Naive thymus-derived CD4-positive, alpha-beta T cell (primary cell): ENCODE results near the gene E2F6. TPM values are rescaled to one million over a fixed set of nuclear protein-coding genes. Genes with fewer than 3 reads are reported as not detected.
A peak's percentile ranks its signal among the peaks of the same experiment; 100 is the strongest.

Experiments
- ATAC-seq: fragments of 150-1000 bp; cut with Tn5 transposase; 2 replicates; pipeline ENCODE4 v1.10.0; 2021; ENCODE audit warnings: mild to moderate bottlenecking, moderate library complexity
- CTCF ChIA-PET: fragments of 350-600 bp; sonication (Branson Sonifier 250); formaldehyde crosslinking; loops from one replicate; lab custom pipeline; 2021; ENCODE audit warnings: antibody characterized with exemption; lab: Charles Lee
- POLR2A ChIA-PET: fragments of 350-600 bp; sonication (Branson Sonifier 250); formaldehyde crosslinking; loops from one replicate; lab custom pipeline; 2021; ENCODE audit warnings: antibody characterized with exemption, inconsistent platforms; lab: Charles Lee
- DNase-seq, 9 donors: peaks; one replicate each; pipeline versions ENCODE4 v3.0.0 to v3.0.0-alpha.2; 2020 to 2022; ENCODE audit warnings: mixed read lengths in 1 of 9
- H3K27ac ChIP-seq: one replicate; pipeline ENCODE4 v1.7.0; 2013; ENCODE audit warnings: mild to moderate bottlenecking, low read depth, low read length, moderate library complexity
- H3K27me3 ChIP-seq, 2 donors: one replicate each; pipeline ENCODE4 v1.7.0; 2013; ENCODE audit warnings: low read length in 2 of 2, mild to moderate bottlenecking in 2 of 2, moderate library complexity in 2 of 2; ENCODE audit not compliant: control insufficient read depth in 2 of 2, insufficient read depth in 2 of 2
- H3K36me3 ChIP-seq, 3 experiments: 1 replicate in 2 of 3; 2 replicates in 1 of 3; pipeline ENCODE4 v1.7.0; 2013; ENCODE audit warnings: low read length in 3 of 3, mild to moderate bottlenecking in 3 of 3, moderate library complexity in 1 of 3; ENCODE audit not compliant: insufficient read depth in 3 of 3, control insufficient read depth in 2 of 3
- H3K4me1 ChIP-seq, 2 donors: one replicate each; pipeline ENCODE4 v1.7.0; 2013; ENCODE audit warnings: low read length in 2 of 2, mild to moderate bottlenecking in 2 of 2, moderate library complexity in 1 of 2; ENCODE audit not compliant: control insufficient read depth in 2 of 2, insufficient read depth in 2 of 2
- H3K4me3 ChIP-seq: 2 replicates; pipeline ENCODE4 v1.7.0; 2013; ENCODE audit warnings: mild to moderate bottlenecking, low read length
- H3K9me3 ChIP-seq, 3 experiments: 1 replicate in 2 of 3; 2 replicates in 1 of 3; pipeline ENCODE4 v1.7.0; 2013; ENCODE audit warnings: low read length in 3 of 3; ENCODE audit not compliant: control insufficient read depth in 2 of 3
- H3K27ac Mint-ChIP-seq, 9 donors: one replicate each; pipeline ENCODE4 v1.8.0; 2020 to 2022; ENCODE audit warnings: mixed read lengths in 9 of 9, mild to moderate bottlenecking in 8 of 9, moderate library complexity in 5 of 9, inconsistent platforms in 2 of 9
- H3K27me3 Mint-ChIP-seq, 5 donors: one replicate each; pipeline ENCODE4 v1.8.0; 2021 to 2022; ENCODE audit warnings: mixed read lengths in 5 of 5, mild to moderate bottlenecking in 1 of 5
- H3K36me3 Mint-ChIP-seq, 5 donors: one replicate each; pipeline ENCODE4 v1.8.0; 2020 to 2022; ENCODE audit warnings: mixed read lengths in 5 of 5, mild to moderate bottlenecking in 3 of 5, inconsistent platforms in 1 of 5
- H3K4me1 Mint-ChIP-seq, 7 donors: one replicate each; pipeline ENCODE4 v1.8.0; 2020 to 2022; ENCODE audit warnings: mixed read lengths in 7 of 7, mild to moderate bottlenecking in 3 of 7, inconsistent platforms in 1 of 7
- H3K4me3 Mint-ChIP-seq, 10 donors: one replicate each; pipeline ENCODE4 v1.8.0; 2020 to 2022; ENCODE audit warnings: mild to moderate bottlenecking in 10 of 10, mixed read lengths in 10 of 10, moderate library complexity in 6 of 10, inconsistent platforms in 2 of 10
- H3K9me3 Mint-ChIP-seq, 11 donors: one replicate each; pipeline ENCODE4 v1.8.0; 2020 to 2022; ENCODE audit warnings: mixed read lengths in 11 of 11, mild to moderate bottlenecking in 4 of 11, inconsistent platforms in 1 of 11, moderate library complexity in 1 of 11
- intact Hi-C, 2 donors: fragments of 100-400 bp; cut with micrococcal nuclease; formaldehyde crosslinking; loops; one replicate each; pipeline ENCODE4 v1.15.1; 2023
- polyA plus RNA-seq, 2 donors: library from polyadenylated mRNA; unstranded; fragments of 300-500 nt; fragmentation: Illumina TruSeq; gene quantifications; one replicate each; pipeline ENCODE4 v1.2.3, GENCODE V29; 2021
- total RNA-seq, 6 experiments: library from RNA in 5 of 6; stranded (reverse) in 5 of 6; gene quantifications; 1 replicate in 5 of 6; 2 replicates in 1 of 6; pipeline ENCODE4 v1.2.3 and lab custom pipeline; 2021 to 2026

Gene E2F6, protein sequence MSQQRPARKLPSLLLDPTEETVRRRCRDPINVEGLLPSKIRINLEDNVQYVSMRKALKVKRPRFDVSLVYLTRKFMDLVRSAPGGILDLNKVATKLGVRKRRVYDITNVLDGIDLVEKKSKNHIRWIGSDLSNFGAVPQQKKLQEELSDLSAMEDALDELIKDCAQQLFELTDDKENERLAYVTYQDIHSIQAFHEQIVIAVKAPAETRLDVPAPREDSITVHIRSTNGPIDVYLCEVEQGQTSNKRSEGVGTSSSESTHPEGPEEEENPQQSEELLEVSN
- total RNA-seq (10 to 100 TPM in 2 of 5 experiments, 1 to 10 TPM in 3; 6.2 to 11.6 (median 9.2) TPM), polyA plus RNA-seq (1 to 10 TPM; 3.1 to 4.3 TPM), total RNA-seq (lab: John Stamatoyannopoulos, UW) (6.5 reads per million, percentile 28 among the genes with 10 or more reads in this experiment)

DNA sequence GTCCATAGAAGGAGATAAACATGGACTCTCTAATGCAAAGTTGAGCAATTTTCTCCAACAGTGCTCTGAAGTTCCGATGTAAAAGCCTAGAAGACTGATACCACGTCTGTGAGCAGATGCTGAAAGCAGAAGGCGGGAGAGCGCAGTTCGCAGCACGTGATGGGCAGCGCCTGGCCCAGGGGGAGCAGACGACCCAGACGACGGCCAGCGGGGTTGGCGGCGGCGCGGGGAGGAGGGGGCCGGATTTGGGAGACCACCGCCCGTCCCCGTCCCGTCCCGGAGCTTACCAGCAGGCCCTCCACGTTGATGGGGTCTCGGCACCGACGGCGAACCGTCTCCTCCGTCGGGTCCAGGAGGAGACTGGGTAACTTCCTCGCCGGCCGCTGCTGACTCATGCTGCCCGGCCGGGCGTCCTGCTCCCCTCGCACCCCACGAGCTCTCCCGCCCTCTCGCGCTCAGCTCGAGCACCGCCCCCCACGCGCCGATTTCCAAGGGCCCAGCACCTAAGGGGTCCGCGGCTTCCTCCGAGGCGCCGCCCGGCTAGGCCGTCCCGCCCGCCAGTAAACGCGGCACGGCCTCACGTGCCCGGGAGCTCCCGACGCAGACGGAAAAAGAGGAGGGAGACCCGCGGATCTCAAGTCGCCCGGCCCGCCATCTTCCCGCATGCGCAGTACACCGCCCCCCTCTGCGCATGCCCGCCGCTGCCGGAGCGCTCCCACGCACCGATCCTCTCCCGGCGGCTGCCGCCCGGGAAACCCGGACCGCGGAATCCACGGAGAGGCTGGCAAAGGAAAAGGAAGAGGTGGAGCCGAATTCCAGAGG, at the start of gene E2F6:
TSS of gene E2F6 (minus strand) at position 677 of the 822 bp plus-strand sequence. CDS start at position 395, 282 bp downstream.
- POLR2A ChIA-PET: interaction anchor here (1.3 to 1.7 kb wide), 2 partner anchors 310 to 654 kb away, joined by 3 to 4 read pairs; partner anchors contain the start of gene SLC66A3

DNA sequence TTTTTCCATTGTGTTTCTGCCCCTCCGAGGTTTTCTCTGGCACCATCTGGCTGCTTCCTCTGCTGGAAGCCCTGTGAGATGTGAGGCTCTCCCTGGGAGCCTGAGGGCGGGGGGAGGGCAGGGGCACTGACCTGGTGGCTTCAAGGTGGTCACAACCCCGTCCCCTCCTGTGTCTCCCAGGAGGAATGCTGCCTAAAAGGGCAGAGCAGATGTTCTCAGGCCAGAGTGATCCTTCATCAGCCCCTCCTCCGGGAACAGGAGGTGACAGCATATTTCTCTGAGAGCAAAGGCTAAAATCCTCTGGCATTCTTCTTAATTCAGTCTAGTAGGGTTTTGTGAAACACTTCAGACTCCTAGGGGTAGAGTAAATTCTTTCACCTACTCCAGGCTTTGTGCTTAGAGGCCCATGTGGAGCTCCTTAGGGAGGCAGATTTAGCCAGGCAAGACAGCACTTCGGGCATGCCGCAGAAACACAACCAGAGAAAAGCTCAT, 49.6 kb upstream of the E2F6 start:
- ATAC-seq (no peak), DNase-seq (no peak)
- no peak overlapping the region for H3K27ac Mint-ChIP-seq
- H3K9me3 Mint-ChIP-seq: peaks cover 2 to 28% (median 6%) of the 10 kb centered on the region in 11 donors
- ChIA-PET POLR2A (no interaction called here), CTCF (no interaction called here)
- H3K4me3 Mint-ChIP-seq: no peak overlapping the region
- intact Hi-C loops: no loop called here
- H3K27ac ChIP-seq: no peak overlapping the region
- no peaks in the 10 kb centered on the region for H3K27me3 ChIP-seq
- H3K9me3 ChIP-seq: no peaks in the 10 kb centered on the region
- H3K36me3 Mint-ChIP-seq: peaks cover 0 to 5% (median 0%) of the 10 kb centered on the region in 5 donors
- no peaks in the 10 kb centered on the region for H3K36me3 ChIP-seq
- H3K4me3 ChIP-seq: no peak overlapping the region
- no peaks in the 10 kb centered on the region for H3K4me1 Mint-ChIP-seq
- H3K27me3 Mint-ChIP-seq: peaks cover 5 to 30% (median 12%) of the 10 kb centered on the region in 5 donors
- H3K4me1 ChIP-seq: no peaks in the 10 kb centered on the region

More for the DNA sequence above, at the start of gene E2F6:
- Histone ChIP-seq H3K27ac (peak within 1 kb of the TSS; percentile 73), H3K36me3 (peaks cover 0 to 10% (median 0%) of the 10 kb centered on the region in 3 experiments), H3K27me3 (no peaks in the 10 kb centered on the region), H3K4me3 (peak within 1 kb of the TSS; percentile 69), H3K4me1 (peaks cover 5 to 8% of the 10 kb centered on the region in 2 donors), H3K9me3 (no peaks in the 10 kb centered on the region)
- intact Hi-C loops: loop anchor here (1.0 to 5.0 kb wide), 9 partner anchors 121 to 1343 kb away; partner anchors contain the start of genes PDIA6 (in 2 of the 2), SLC66A3 (in 2 of the 2), ROCK2 (in 1 of the 2) and RRM2 (in 1 of the 2)
- Mint-ChIP-seq H3K27me3 (peaks cover 0 to 2% (median 0%) of the 10 kb centered on the region in 5 donors), H3K4me1 (peaks cover 27 to 49% (median 39%) of the 10 kb centered on the region in 7 donors), H3K4me3 (peak within 1 kb of the TSS; percentile 91 to 99 (median 98)), H3K36me3 (peaks cover 0 to 9% (median 0%) of the 10 kb centered on the region in 5 donors), H3K9me3 (no peaks in the 10 kb centered on the region), H3K27ac (peak within 1 kb of the TSS; percentile 87 to 97 (median 93))
- ATAC-seq (peak; percentile 83), DNase-seq (peak; percentile 80 to 94 (median 87))
- CTCF ChIA-PET: interaction anchor here (0.6 kb wide), 1 partner anchor 227 kb away, joined by 3 read pairs; no protein-coding TSS in a partner anchor

DNA sequence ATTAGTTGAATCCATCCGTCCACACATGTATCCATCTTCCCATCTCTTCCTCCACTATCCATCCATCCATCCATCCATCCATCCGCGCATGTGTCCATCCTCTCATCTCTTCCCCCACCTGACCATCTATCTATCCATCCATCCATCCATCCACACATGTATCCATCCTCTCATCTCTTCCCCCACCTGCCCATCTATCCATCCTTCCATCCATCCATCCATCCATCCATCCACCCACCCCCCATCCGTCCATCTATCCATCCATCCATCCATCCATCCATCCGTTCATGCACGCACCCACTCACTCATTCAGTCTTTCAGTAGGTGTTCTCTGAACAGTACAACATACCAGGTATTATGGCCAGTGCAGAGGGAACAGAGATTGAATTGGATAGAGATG, 48.9 kb upstream of the E2F6 start:
- Histone ChIP-seq H3K36me3 (no peaks in the 10 kb centered on the region), H3K9me3 (no peaks in the 10 kb centered on the region), H3K4me3 (no peak overlapping the region), H3K27me3 (no peaks in the 10 kb centered on the region), H3K4me1 (no peaks in the 10 kb centered on the region), H3K27ac (no peak overlapping the region)
- ATAC-seq (no peak), DNase-seq (no peak)
- CTCF ChIA-PET: no interaction called here
- Mint-ChIP-seq H3K9me3 (peaks cover 0 to 22% (median 4%) of the 10 kb centered on the region in 11 donors), H3K27ac (no peak overlapping the region), H3K4me3 (no peak overlapping the region), H3K4me1 (no peaks in the 10 kb centered on the region), H3K27me3 (peaks cover 5 to 30% (median 12%) of the 10 kb centered on the region in 5 donors), H3K36me3 (no peaks in the 10 kb centered on the region)
- POLR2A ChIA-PET: no interaction called here
- intact Hi-C loops: no loop called here

DNA sequence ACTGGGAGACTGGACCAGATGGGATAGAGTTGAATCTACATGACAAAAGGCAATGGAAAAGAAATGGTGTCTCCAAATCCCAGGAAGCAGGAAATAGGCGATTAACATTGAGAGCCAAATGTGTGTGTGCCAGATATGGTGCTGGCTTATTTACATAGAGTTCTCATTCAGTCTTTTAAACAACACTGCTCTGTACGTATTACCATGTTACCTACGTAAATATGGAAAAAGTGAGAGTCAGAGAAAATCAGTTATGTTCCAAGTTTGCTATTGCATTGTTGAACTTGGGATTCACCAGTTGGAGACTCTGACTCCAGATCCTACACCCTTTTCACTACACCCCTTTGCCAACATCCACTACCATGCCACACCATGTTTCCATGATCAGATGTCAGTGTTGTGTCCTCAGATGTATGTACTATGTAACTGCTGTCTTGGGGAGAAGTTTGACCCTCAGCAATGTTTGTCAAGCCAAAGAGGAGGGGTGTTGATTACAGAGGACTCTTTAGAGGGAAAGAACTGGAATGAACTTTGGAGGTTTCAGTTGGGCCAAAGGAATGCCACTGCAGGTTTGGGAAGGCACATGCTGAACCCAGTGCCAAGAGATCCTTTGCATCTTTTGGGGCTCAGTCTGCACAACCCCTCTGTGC, 48.2 kb upstream of the E2F6 start:
- H3K4me1 ChIP-seq: no peaks in the 10 kb centered on the region
- no peaks in the 10 kb centered on the region for H3K36me3 ChIP-seq
- no peak for ATAC-seq
- DNase-seq: no peak
- Mint-ChIP-seq H3K4me3 (no peak overlapping the region), H3K27ac (no peak overlapping the region), H3K27me3 (peaks cover 5 to 30% (median 12%) of the 10 kb centered on the region in 5 donors), H3K9me3 (peaks cover 0 to 16% (median 2%) of the 10 kb centered on the region in 11 donors), H3K4me1 (no peaks in the 10 kb centered on the region), H3K36me3 (no peaks in the 10 kb centered on the region)
- intact Hi-C loops: no loop called here
- H3K9me3 ChIP-seq: no peaks in the 10 kb centered on the region
- CTCF ChIA-PET: no interaction called here
- H3K4me3 ChIP-seq: no peak overlapping the region
- no peak overlapping the region for H3K27ac ChIP-seq
- no peaks in the 10 kb centered on the region for H3K27me3 ChIP-seq
- POLR2A ChIA-PET: no interaction called here

DNA sequence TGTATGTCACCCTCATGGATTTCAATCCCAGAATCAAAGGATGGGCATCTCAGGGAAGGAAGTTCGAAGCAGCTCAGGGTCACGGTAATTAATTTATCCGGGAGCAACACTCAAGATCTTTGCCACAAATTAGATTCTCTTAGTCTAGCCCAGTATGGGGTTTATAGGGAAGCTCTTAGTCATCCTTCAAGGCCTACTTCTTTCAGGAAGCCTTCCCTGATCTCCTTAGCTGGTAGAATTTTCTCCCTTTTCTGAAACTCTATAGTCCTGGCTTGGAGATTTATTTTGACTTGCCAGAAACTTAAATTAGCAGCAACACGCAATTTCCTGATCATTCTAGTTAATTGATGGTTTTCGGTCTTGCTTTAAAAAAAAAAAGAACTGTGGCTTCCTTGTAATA, 47.4 kb upstream of the E2F6 start:
- ATAC-seq (no peak), DNase-seq (no peak)
- no peak overlapping the region for H3K4me3 ChIP-seq
- Mint-ChIP-seq H3K9me3 (peaks cover 0 to 7% (median 0%) of the 10 kb centered on the region in 11 donors), H3K27me3 (peaks cover 5 to 30% (median 12%) of the 10 kb centered on the region in 5 donors), H3K4me3 (no peak overlapping the region), H3K4me1 (no peaks in the 10 kb centered on the region), H3K36me3 (no peaks in the 10 kb centered on the region), H3K27ac (no peak overlapping the region)
- H3K27ac ChIP-seq: no peak overlapping the region
- no peaks in the 10 kb centered on the region for H3K27me3 ChIP-seq
- H3K36me3 ChIP-seq: no peaks in the 10 kb centered on the region
- H3K4me1 ChIP-seq: no peaks in the 10 kb centered on the region
- CTCF ChIA-PET: no interaction called here
- intact Hi-C loops: no loop called here
- POLR2A ChIA-PET: no interaction called here
- H3K9me3 ChIP-seq: no peaks in the 10 kb centered on the region

DNA sequence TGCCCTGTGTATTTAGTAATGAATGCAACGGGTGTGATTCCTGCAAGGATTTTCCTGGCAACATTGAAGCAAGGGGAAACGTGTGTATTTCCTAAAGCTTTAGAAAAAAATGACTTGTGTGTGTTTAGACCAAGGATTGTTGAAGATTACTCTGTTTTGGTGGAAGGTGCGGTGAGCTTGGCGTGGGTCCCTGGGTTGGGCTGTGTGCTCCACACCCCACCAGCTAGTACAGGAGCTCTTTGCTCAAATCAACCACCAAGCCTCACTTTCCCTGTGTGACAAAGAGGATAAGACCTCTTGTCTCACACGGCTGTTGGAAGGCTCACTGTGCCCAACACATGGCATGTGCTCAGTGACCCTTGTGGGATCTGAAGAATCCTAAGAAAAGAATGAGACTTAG, 46.5 kb upstream of the E2F6 start:
- ATAC-seq: no peak
- no peaks in the 10 kb centered on the region for H3K9me3 Mint-ChIP-seq
- H3K27ac Mint-ChIP-seq: no peak overlapping the region
- no peaks in the 10 kb centered on the region for H3K4me1 Mint-ChIP-seq
- peaks cover 5 to 29% (median 12%) of the 10 kb centered on the region in 5 donors for H3K27me3 Mint-ChIP-seq
- intact Hi-C loops: no loop called here
- no peak overlapping the region for H3K4me3 ChIP-seq
- CTCF ChIA-PET: no interaction called here
- H3K4me1 ChIP-seq: no peaks in the 10 kb centered on the region
- H3K4me3 Mint-ChIP-seq: no peak overlapping the region
- POLR2A ChIA-PET: no interaction called here
- H3K36me3 Mint-ChIP-seq: no peaks in the 10 kb centered on the region
- H3K27me3 ChIP-seq: no peaks in the 10 kb centered on the region
- H3K27ac ChIP-seq: no peak overlapping the region
- DNase-seq: no peak
- no peaks in the 10 kb centered on the region for H3K36me3 ChIP-seq
- H3K9me3 ChIP-seq: no peaks in the 10 kb centered on the region
